OCI-LY3 (cell line): ENCODE data around the gene GID4.

Source experiments
- EZH2phosphoT487 ChIP-seq: fragments of 200-600 bp; shearing (Covaris generic); IDR thresholded peaks from 2 replicates; pipeline ENCODE4 v1.6.1; 2018; ENCODE audit warnings: antibody characterized with exemption, mixed run types, low read depth
- TF ChIP-seq, protein P1 (sequence below): fragments of 200-600, 300-600 bp; sonication (generic); IDR thresholded peaks from 2 replicates; pipeline ENCODE4 v1.5.1; 2014; ENCODE audit warnings: antibody characterized with exemption, low read length, low read depth

DNA sequence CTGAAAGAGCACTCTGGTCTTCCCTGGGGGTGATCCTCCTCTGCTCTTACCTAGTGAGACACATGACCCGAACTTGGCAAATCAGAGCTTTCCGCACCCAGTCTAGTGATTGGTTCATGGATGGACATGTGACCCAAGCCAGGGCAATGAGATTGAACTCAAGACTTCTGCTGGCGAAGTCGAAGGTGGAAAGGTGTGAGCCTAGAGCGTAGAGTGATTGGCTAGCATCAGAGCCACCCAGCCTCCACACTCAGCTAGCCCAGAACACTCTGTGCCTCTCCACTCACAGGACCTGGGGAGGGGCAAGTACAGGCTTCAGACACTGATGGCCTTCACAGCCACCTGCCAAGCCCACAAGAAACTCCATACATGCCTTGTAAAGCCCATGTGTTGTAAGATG, 17.8 kb upstream of the GID4 start:
- TF ChIP-seq EZH2phosphoT487: no peak
- TF ChIP-seq, protein P1, sequence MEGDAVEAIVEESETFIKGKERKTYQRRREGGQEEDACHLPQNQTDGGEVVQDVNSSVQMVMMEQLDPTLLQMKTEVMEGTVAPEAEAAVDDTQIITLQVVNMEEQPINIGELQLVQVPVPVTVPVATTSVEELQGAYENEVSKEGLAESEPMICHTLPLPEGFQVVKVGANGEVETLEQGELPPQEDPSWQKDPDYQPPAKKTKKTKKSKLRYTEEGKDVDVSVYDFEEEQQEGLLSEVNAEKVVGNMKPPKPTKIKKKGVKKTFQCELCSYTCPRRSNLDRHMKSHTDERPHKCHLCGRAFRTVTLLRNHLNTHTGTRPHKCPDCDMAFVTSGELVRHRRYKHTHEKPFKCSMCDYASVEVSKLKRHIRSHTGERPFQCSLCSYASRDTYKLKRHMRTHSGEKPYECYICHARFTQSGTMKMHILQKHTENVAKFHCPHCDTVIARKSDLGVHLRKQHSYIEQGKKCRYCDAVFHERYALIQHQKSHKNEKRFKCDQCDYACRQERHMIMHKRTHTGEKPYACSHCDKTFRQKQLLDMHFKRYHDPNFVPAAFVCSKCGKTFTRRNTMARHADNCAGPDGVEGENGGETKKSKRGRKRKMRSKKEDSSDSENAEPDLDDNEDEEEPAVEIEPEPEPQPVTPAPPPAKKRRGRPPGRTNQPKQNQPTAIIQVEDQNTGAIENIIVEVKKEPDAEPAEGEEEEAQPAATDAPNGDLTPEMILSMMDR: no peak
